Measurements from ENCODE around the gene FAR2. TPM values are rescaled to one million over a fixed set of nuclear protein-coding genes. Genes with fewer than 3 reads are reported as not detected.

FAR2 gene
- total and polyA plus RNA-seq, 2 experiments from 2014 or later: 18.7 to 22.6 TPM

DNA sequence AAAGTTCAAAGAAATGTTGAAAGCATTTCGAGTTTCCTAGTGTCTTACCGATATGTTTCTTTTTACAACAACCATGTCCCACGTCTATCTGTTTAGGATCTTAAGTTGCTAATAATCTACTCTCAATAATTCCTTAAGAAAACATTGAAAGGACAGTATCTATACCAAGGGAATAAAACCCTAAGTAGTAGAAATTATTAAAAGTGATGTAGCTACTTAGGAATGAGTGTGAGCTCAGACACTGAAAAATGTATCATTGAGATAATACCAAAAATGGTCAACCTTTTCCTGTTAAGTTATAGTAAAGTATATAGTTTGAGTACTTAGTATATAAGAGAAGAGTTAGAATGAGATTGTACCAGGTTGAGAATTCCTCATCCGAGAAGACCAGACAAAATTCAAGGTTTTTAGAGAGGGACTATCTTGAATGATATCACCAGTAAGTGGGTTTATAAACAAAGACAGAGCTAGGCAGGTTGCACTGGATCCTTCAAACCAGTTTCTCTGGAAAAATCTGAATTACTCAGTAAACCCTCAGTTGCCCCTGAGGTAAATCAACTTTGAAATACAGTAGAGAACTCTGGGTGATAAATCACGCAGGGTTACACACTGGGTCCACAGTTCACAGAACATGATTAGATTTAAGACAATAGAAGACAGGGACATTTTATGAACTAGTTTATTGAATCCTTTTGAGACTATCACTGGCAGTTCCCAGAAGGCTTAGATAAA lies 135.1 kb downstream of the FAR2 start:
- Histone ChIP-seq H3K9me2 (ENCODE audit: insufficient read depth) (no peaks in the 10 kb centered on the region), H3K4me2 (no peak overlapping the region), H3K27me3 (ENCODE audit: insufficient read depth) (no peaks in the 10 kb centered on the region), H3F3A (replicated peaks; ENCODE audit: low read depth) (no peaks in the 10 kb centered on the region), H3K27ac (ENCODE audit: low read depth) (no peak overlapping the region), H3K36me3 (ENCODE audit: insufficient read depth) (no peaks in the 10 kb centered on the region), H4K20me1 (replicated peaks; ENCODE audit: insufficient read depth) (no peaks in the 10 kb centered on the region), H3K79me2 (replicated peaks; ENCODE audit: insufficient read depth) (no peaks in the 10 kb centered on the region), H2AFZ (no peak overlapping the region), H3K4me1 (ENCODE audit: insufficient read depth) (no peaks in the 10 kb centered on the region), H3K4me3 (no peak overlapping the region)
- peaks cover 8% of the 10 kb centered on the region; the same call in 1 of the 3 replicates for H3K4me1 Mint-ChIP-seq
- no peak overlapping the region for H3K4me3 Mint-ChIP-seq
- DNase-seq (ENCODE audit: low spot score) (no peak), ATAC-seq (no peak)
- no peaks in the 10 kb centered on the region for H3K36me3 Mint-ChIP-seq (ENCODE audit: low read depth)
- H3K27ac Mint-ChIP-seq: no peak overlapping the region
- H3K27me3 Mint-ChIP-seq (ENCODE audit: insufficient read depth, low read depth, poor library complexity): no peaks in the 10 kb centered on the region
- H3K9me3 Mint-ChIP-seq: no peaks in the 10 kb centered on the region
- TF ChIP-seq, protein P1, sequence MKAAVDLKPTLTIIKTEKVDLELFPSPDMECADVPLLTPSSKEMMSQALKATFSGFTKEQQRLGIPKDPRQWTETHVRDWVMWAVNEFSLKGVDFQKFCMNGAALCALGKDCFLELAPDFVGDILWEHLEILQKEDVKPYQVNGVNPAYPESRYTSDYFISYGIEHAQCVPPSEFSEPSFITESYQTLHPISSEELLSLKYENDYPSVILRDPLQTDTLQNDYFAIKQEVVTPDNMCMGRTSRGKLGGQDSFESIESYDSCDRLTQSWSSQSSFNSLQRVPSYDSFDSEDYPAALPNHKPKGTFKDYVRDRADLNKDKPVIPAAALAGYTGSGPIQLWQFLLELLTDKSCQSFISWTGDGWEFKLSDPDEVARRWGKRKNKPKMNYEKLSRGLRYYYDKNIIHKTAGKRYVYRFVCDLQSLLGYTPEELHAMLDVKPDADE (IDR thresholded peaks at IDR 0.05): no peak
- TF ChIP-seq, protein P2, sequence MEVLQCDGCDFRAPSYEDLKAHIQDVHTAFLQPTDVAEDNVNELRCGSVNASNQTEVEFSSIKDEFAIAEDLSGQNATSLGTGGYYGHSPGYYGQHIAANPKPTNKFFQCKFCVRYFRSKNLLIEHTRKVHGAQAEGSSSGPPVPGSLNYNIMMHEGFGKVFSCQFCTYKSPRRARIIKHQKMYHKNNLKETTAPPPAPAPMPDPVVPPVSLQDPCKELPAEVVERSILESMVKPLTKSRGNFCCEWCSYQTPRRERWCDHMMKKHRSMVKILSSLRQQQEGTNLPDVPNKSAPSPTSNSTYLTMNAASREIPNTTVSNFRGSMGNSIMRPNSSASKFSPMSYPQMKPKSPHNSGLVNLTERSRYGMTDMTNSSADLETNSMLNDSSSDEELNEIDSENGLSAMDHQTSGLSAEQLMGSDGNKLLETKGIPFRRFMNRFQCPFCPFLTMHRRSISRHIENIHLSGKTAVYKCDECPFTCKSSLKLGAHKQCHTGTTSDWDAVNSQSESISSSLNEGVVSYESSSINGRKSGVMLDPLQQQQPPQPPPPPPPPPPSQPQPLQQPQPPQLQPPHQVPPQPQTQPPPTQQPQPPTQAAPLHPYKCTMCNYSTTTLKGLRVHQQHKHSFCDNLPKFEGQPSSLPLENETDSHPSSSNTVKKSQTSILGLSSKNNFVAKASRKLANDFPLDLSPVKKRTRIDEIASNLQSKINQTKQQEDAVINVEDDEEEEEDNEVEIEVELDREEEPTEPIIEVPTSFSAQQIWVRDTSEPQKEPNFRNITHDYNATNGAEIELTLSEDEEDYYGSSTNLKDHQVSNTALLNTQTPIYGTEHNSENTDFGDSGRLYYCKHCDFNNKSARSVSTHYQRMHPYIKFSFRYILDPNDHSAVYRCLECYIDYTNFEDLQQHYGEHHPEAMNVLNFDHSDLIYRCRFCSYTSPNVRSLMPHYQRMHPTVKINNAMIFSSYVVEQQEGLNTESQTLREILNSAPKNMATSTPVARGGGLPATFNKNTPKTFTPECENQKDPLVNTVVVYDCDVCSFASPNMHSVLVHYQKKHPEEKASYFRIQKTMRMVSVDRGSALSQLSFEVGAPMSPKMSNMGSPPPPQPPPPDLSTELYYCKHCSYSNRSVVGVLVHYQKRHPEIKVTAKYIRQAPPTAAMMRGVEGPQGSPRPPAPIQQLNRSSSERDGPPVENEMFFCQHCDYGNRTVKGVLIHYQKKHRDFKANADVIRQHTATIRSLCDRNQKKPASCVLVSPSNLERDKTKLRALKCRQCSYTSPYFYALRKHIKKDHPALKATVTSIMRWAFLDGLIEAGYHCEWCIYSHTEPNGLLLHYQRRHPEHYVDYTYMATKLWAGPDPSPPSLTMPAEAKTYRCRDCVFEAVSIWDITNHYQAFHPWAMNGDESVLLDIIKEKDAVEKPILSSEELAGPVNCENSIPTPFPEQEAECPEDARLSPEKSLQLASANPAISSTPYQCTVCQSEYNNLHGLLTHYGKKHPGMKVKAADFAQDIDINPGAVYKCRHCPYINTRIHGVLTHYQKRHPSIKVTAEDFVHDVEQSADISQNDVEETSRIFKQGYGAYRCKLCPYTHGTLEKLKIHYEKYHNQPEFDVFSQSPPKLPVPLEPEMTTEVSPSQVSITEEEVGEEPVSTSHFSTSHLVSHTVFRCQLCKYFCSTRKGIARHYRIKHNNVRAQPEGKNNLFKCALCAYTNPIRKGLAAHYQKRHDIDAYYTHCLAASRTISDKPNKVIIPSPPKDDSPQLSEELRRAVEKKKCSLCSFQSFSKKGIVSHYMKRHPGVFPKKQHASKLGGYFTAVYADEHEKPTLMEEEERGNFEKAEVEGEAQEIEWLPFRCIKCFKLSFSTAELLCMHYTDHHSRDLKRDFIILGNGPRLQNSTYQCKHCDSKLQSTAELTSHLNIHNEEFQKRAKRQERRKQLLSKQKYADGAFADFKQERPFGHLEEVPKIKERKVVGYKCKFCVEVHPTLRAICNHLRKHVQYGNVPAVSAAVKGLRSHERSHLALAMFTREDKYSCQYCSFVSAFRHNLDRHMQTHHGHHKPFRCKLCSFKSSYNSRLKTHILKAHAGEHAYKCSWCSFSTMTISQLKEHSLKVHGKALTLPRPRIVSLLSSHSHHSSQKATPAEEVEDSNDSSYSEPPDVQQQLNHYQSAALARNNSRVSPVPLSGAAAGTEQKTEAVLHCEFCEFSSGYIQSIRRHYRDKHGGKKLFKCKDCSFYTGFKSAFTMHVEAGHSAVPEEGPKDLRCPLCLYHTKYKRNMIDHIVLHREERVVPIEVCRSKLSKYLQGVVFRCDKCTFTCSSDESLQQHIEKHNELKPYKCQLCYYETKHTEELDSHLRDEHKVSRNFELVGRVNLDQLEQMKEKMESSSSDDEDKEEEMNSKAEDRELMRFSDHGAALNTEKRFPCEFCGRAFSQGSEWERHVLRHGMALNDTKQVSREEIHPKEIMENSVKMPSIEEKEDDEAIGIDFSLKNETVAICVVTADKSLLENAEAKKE (CRISPR knock-in tag; IDR thresholded peaks at IDR 0.05): no peak
- TF ChIP-seq, protein P3, sequence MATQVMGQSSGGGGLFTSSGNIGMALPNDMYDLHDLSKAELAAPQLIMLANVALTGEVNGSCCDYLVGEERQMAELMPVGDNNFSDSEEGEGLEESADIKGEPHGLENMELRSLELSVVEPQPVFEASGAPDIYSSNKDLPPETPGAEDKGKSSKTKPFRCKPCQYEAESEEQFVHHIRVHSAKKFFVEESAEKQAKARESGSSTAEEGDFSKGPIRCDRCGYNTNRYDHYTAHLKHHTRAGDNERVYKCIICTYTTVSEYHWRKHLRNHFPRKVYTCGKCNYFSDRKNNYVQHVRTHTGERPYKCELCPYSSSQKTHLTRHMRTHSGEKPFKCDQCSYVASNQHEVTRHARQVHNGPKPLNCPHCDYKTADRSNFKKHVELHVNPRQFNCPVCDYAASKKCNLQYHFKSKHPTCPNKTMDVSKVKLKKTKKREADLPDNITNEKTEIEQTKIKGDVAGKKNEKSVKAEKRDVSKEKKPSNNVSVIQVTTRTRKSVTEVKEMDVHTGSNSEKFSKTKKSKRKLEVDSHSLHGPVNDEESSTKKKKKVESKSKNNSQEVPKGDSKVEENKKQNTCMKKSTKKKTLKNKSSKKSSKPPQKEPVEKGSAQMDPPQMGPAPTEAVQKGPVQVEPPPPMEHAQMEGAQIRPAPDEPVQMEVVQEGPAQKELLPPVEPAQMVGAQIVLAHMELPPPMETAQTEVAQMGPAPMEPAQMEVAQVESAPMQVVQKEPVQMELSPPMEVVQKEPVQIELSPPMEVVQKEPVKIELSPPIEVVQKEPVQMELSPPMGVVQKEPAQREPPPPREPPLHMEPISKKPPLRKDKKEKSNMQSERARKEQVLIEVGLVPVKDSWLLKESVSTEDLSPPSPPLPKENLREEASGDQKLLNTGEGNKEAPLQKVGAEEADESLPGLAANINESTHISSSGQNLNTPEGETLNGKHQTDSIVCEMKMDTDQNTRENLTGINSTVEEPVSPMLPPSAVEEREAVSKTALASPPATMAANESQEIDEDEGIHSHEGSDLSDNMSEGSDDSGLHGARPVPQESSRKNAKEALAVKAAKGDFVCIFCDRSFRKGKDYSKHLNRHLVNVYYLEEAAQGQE (IDR thresholded peaks at IDR 0.05; ENCODE audit: unreplicated experiment): no peak
- TF ChIP-seq STAT1 (IDR thresholded peaks at IDR 0.05; ENCODE audit: unreplicated experiment): no peak

Measured in GM23338 (cell line).